H1 (cell line): Measurements from ENCODE around the gene DMPK. TPM values are rescaled to one million over a fixed set of nuclear protein-coding genes. Genes with fewer than 3 reads are reported as not detected.
A peak's percentile ranks its signal among the peaks of the same experiment; 100 is the strongest.

Experiments used
- CTCF ChIA-PET: fragments of 300-600 bp; sonication (Branson Sonifier 250); formaldehyde crosslinking; loops from one replicate; lab custom pipeline; 2021; ENCODE audit not compliant: partially characterized antibody; lab: Charles Lee
- POLR2A ChIA-PET: fragments of 300-600 bp; sonication (Branson Sonifier 250); formaldehyde crosslinking; loops from one replicate; lab custom pipeline; 2021; ENCODE audit warnings: inconsistent platforms; ENCODE audit not compliant: partially characterized antibody; lab: Charles Lee
- DNase-seq, 2 experiments: peaks; one replicate each; pipeline versions ENCODE4 v3.0.0 to v3.0.0-alpha.2; 2010 to 2022; ENCODE audit warnings: low spot score in 2 of 2, low read depth in 1 of 2, mixed read lengths in 1 of 2
- FAIRE-seq: peaks from 2 replicates; lab custom pipeline; 2011; peaks lifted over from hg19 to GRCh38; lab: Jason Lieb, UNC
- H2AFZ ChIP-seq: 2 replicates; pipeline ENCODE4 v1.8.1; 2012; ENCODE audit warnings: low read length, inconsistent platforms
- H2AK5ac ChIP-seq: 2 replicates; pipeline ENCODE4 v1.6.1; 2013; ENCODE audit warnings: low read depth, low read length
- H2BK120ac ChIP-seq: replicated peaks from 2 replicates; pipeline ENCODE3; 2013; ENCODE audit warnings: low read depth, low read length, inconsistent platforms
- H2BK12ac ChIP-seq: 2 replicates; pipeline ENCODE4 v1.6.1; 2013; ENCODE audit warnings: low read depth, low read length
- H2BK15ac ChIP-seq: 2 replicates; pipeline ENCODE4 v1.6.1; 2013; ENCODE audit warnings: low read length
- H2BK20ac ChIP-seq: 2 replicates; pipeline ENCODE4 v1.6.1; 2013; ENCODE audit warnings: low read length
- H2BK5ac ChIP-seq: 2 replicates; pipeline ENCODE4 v1.6.1; 2013; ENCODE audit warnings: low read depth, low read length
- H3K14ac ChIP-seq: 2 replicates; pipeline ENCODE4 v1.6.1; 2013; ENCODE audit warnings: inconsistent platforms; ENCODE audit not compliant: insufficient read length
- H3K18ac ChIP-seq: 2 replicates; pipeline ENCODE4 v1.6.1; 2013; ENCODE audit warnings: low read length; ENCODE audit errors: extremely low read depth
- H3K23ac ChIP-seq: 2 replicates; pipeline ENCODE4 v1.6.1; 2013; ENCODE audit warnings: inconsistent platforms; ENCODE audit not compliant: insufficient read length
- H3K23me2 ChIP-seq: 2 replicates; pipeline ENCODE4 v1.6.1; 2013; ENCODE audit warnings: low read depth, low read length
- H3K27ac ChIP-seq: 2 replicates; pipeline ENCODE4 v1.6.1; 2011; ENCODE audit warnings: low read depth, low read length, inconsistent platforms
- H3K27me3 ChIP-seq, 4 experiments: replicated peaks in 1 of 4; 1 replicate in 1 of 4; 2 replicates in 3 of 4; pipeline versions ENCODE4 v1.6.1 to v1.8.1; 2011 to 2013; ENCODE audit warnings: low read length in 3 of 4, mild to moderate bottlenecking in 3 of 4, inconsistent platforms in 2 of 4, mixed read lengths in 2 of 4, moderate library complexity in 1 of 4; ENCODE audit not compliant: control insufficient read depth in 3 of 4, insufficient read depth in 3 of 4; ENCODE audit errors: extremely low read depth in 1 of 4
- H3K36me3 ChIP-seq, 4 experiments: 2 replicates each; pipeline versions ENCODE4 v1.6.1 to v1.8.1; 2011 to 2013; ENCODE audit warnings: mild to moderate bottlenecking in 4 of 4, low read length in 3 of 4, moderate library complexity in 2 of 4, control low read depth in 1 of 4, inconsistent platforms in 1 of 4; ENCODE audit not compliant: insufficient read depth in 4 of 4, control insufficient read depth in 2 of 4
- H3K4ac ChIP-seq: replicated peaks from 2 replicates; pipeline ENCODE3; 2013; ENCODE audit warnings: low read length, low read depth, mixed read lengths, inconsistent platforms; ENCODE audit not compliant: insufficient read length
- H3K4me1 ChIP-seq, 4 experiments: replicated peaks in 1 of 4; 1 replicate in 1 of 4; 2 replicates in 3 of 4; pipeline versions ENCODE4 v1.6.1 to v1.8.1; 2011 to 2013; ENCODE audit warnings: low read length in 3 of 4, inconsistent platforms in 2 of 4, mixed read lengths in 1 of 4; ENCODE audit not compliant: insufficient read depth in 4 of 4, control insufficient read depth in 3 of 4
- H3K4me2 ChIP-seq, 2 experiments: 2 replicates each; pipeline versions ENCODE4 v1.6.1 to v1.8.1; 2011 to 2013; ENCODE audit warnings: low read depth in 2 of 2, low read length in 2 of 2, control low read depth in 1 of 2, inconsistent platforms in 1 of 2, mild to moderate bottlenecking in 1 of 2; ENCODE audit not compliant: insufficient read depth in 1 of 2
- H3K4me3 ChIP-seq, 4 experiments: fragments of 200-600, 300-600 bp in 1 of 4; sonication (generic), shearing (Covaris generic), sonication (Bioruptor Twin) in 1 of 4; 2 replicates each; pipeline versions ENCODE4 v1.5.1 to v1.8.1; 2011 to 2016; ENCODE audit warnings: low read length in 4 of 4, low read depth in 3 of 4, control low read depth in 2 of 4, inconsistent platforms in 2 of 4, mild to moderate bottlenecking in 2 of 4, mixed read lengths in 1 of 4, moderate library complexity in 1 of 4; ENCODE audit not compliant: insufficient read depth in 2 of 4; ENCODE audit errors: extremely low read depth in 1 of 4
- H3K56ac ChIP-seq: replicated peaks from 2 replicates; pipeline ENCODE3; 2013; ENCODE audit warnings: low read depth, mild to moderate bottlenecking, mixed read lengths, low read length, inconsistent platforms; ENCODE audit not compliant: insufficient read length
- H3K79me1 ChIP-seq: 2 replicates; pipeline ENCODE4 v1.6.1; 2013; ENCODE audit warnings: low read depth, low read length, control low read depth
- H3K79me2 ChIP-seq, 2 experiments: 2 replicates each; pipeline versions ENCODE4 v1.6.1 to v1.8.1; 2012 to 2013; ENCODE audit warnings: low read length in 2 of 2, mild to moderate bottlenecking in 2 of 2, inconsistent platforms in 1 of 2; ENCODE audit not compliant: insufficient read depth in 2 of 2, control insufficient read depth in 1 of 2
- H3K9ac ChIP-seq, 4 experiments: replicated peaks in 1 of 4; 1 replicate in 1 of 4; 2 replicates in 3 of 4; pipeline versions ENCODE4 v1.6.1 to v1.8.1; 2011 to 2013; ENCODE audit warnings: low read depth in 3 of 4, low read length in 3 of 4, control low read depth in 2 of 4, mild to moderate bottlenecking in 2 of 4, moderate library complexity in 2 of 4, inconsistent platforms in 1 of 4; ENCODE audit errors: extremely low read depth in 1 of 4
- H3K9me3 ChIP-seq, 2 experiments: 2 replicates each; pipeline versions ENCODE4 v1.6.1 to v1.8.1; 2012 to 2013; ENCODE audit warnings: mild to moderate bottlenecking in 2 of 2, moderate library complexity in 2 of 2, control low read depth in 1 of 2, inconsistent platforms in 1 of 2, low read depth in 1 of 2, low read length in 1 of 2, mixed read lengths in 1 of 2; ENCODE audit not compliant: insufficient read depth in 2 of 2
- H4K20me1 ChIP-seq, 2 experiments: replicated peaks in 1 of 2; 2 replicates each; pipeline versions ENCODE3 to v1.8.1; 2011 to 2013; ENCODE audit warnings: inconsistent platforms in 2 of 2, low read length in 2 of 2, mild to moderate bottlenecking in 1 of 2; ENCODE audit not compliant: insufficient read depth in 2 of 2, control insufficient read depth in 1 of 2
- H4K5ac ChIP-seq: 2 replicates; pipeline ENCODE4 v1.6.1; 2013; ENCODE audit warnings: low read length, low read depth, mixed read lengths, inconsistent platforms; ENCODE audit not compliant: insufficient read length
- H4K8ac ChIP-seq: 2 replicates; pipeline ENCODE4 v1.8.0; 2013; ENCODE audit warnings: mild to moderate bottlenecking, moderate library complexity, low read length, inconsistent platforms; ENCODE audit not compliant: insufficient read depth; ENCODE audit errors: extremely low read depth
- H4K91ac ChIP-seq: replicated peaks from 2 replicates; pipeline ENCODE3; 2013; ENCODE audit warnings: low read length, mixed read lengths, inconsistent platforms; ENCODE audit not compliant: insufficient read length
- NANOG ChIP-seq: IDR thresholded peaks from 2 replicates; pipeline ENCODE4 v1.6.1; 2011; ENCODE audit warnings: low read length, low read depth, mild to moderate bottlenecking, inconsistent platforms; ENCODE audit not compliant: insufficient read depth, poor library complexity, severe bottlenecking
- SP1 ChIP-seq: IDR thresholded peaks from 2 replicates; pipeline ENCODE4 v1.6.1; 2011; ENCODE audit warnings: low read depth, low read length
- WGBS, 2 experiments: shearing (Covaris generic) in 1 of 2; methylation state at CpG; one replicate each; pipeline versions ENCODE4 v1.1.6 to v1.1.7; 2013 to 2015; ENCODE audit warnings: low lambda C conversion rate in 2 of 2, mixed read lengths in 2 of 2, inconsistent platforms in 1 of 2, low coverage in 1 of 2, missing lambda C conversion rate in 1 of 2; ENCODE audit not compliant: insufficient replicate concordance in 2 of 2, insufficient coverage in 1 of 2, insufficient read length in 1 of 2; ENCODE audit errors: extremely low coverage in 1 of 2, missing lambda C conversion rate in 1 of 2; 5-methylcytosine and 5-hydroxymethylcytosine counted together
- polyA plus RNA-seq, 7 experiments: library from polyadenylated mRNA; depleted of rRNA in 3 of 7; stranded (reverse) in 5 of 7; unstranded in 2 of 7; fragments of >200 nt in 5 of 7; fragments of 200-250 nt in 2 of 7; gene quantifications; 1 replicate in 5 of 7; 2 replicates in 1 of 7; 4 replicates in 1 of 7; pipeline versions ENCODE4 v1.2.1 to v1.2.3, GENCODE V29; 2011 to 2013; ENCODE audit warnings: missing spikeins in 2 of 7, mixed read lengths in 2 of 7
- total RNA-seq: library from RNA; stranded (reverse); fragmentation: NEBNext Ultra II Directional; extraction: Animal tissue kit (Norgen Biotek cat#: 25700); gene quantifications from 2 replicates; pipeline ENCODE4 v1.2.1, GENCODE V29; 2021

DMPK gene
- total and polyA plus RNA-seq, 2 of the 8 experiments (the other 6 are each of a cell fraction or from before 2014, with no cell fraction given) = 13.7 to 27.4 TPM

DNA sequence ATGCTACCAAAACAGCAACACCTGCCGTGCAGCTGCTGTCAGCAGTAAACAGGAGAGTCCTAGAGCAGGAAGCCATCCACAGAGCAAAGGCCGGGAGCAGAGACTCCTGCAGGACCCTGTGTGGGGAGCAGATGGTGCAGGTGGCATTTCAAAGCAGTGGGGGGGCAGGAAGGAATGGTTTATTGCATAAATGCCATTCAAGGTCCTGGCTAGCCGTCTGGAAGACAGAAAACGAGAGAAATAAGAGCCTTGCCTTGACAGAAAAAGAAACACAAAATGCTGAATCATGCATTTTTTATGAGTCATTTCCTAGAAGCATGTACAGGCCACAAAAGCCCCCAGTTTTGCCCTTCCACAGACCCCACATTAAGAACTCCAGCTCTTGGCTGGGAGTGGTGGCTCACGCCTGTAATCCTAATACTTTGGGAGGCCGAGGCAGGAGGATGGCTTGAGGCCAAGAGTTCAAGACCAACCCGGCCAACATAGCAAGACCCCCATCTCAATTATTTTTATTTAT is 27.4 kb upstream of the DMPK start:
- Histone ChIP-seq H2AK5ac (no peak overlapping the region), H3K79me2 (no peaks in the 10 kb centered on the region), H3K4me3 (no peak overlapping the region), H2BK12ac (0 out of 2 replicates have a peak overlapping the region, but pooled peaks have one; percentile 39), H3K27me3 (peaks cover 0 to 2% (median 0%) of the 10 kb centered on the region in 4 experiments; a peak in 3 of 7 replicates), H3K4ac (no peak overlapping the region), H3K27ac (no peak overlapping the region), H4K20me1 (no peaks in the 10 kb centered on the region), H2AFZ (no peak overlapping the region), H2BK20ac (no peak overlapping the region), H3K4me1 (peaks cover 0 to 5% (median 4%) of the 10 kb centered on the region in 4 experiments; a peak in 5 of 7 replicates), H3K23me2 (peaks cover 1% of the 10 kb centered on the region; the same call in 1 of the 2 replicates), H3K4me2 (peak overlapping the region in 1 of 2 experiments; percentile 3; a peak in 1 of 4 replicates), H3K23ac (no peak overlapping the region), H2BK120ac (no peak overlapping the region), H4K91ac (no peak overlapping the region), H4K5ac (no peak overlapping the region), H3K36me3 (no peaks in the 10 kb centered on the region), H3K79me1 (no peaks in the 10 kb centered on the region), H4K8ac (no peak overlapping the region), H3K14ac (no peak overlapping the region), H2BK15ac (no peak overlapping the region), H3K9me3 (no peaks in the 10 kb centered on the region; a peak in 1 of 4 replicates), H2BK5ac (no peak overlapping the region), H3K9ac (no peak overlapping the region), H3K56ac (no peak overlapping the region), H3K18ac (peak overlapping the region; percentile 48; the same call in 1 of the 2 replicates)
- WGBS, 2 experiments = 72% methylated on average over 7 of the region's 7 CpGs; no CpG with 5 or more reads in 1 of the 2 experiments
- DNase-seq = no peak
- no peak for FAIRE-seq
- ChIA-PET CTCF (interaction anchor here (0.6 to 2.2 kb wide), 6 partner anchors 10 to 31 kb away, joined by 3 to 14 read pairs (median 4); no protein-coding TSS in a partner anchor), POLR2A (interaction anchor here (9.9 to 12.6 kb wide), 2 partner anchors 6 to 39 kb away, joined by 106 to 175 read pairs; partner anchors contain the start of gene SIX5)
- TF ChIP-seq SP1 (no peak), NANOG (no peak)
